ENCODE data around the gene MMP21.
A peak's percentile ranks its signal among the peaks of the same experiment; 100 is the strongest.

The MMP21 gene

GRCh38 chr10:125762692-125763648 lies 12.7 kb downstream of the MMP21 start:
- DNase-seq: no peak

GRCh38 chr10:125761961-125762360 lies 13.7 kb downstream of the MMP21 start:
- no peak for DNase-seq

GRCh38 chr10:125757742-125758141 lies 17.9 kb downstream of the MMP21 start:
- no peak for DNase-seq

GRCh38 chr10:125756853-125757487 lies 18.7 kb downstream of the MMP21 start:
- DNase-seq: no peak

GRCh38 chr10:125756196-125756595 lies 19.4 kb downstream of the MMP21 start:
- DNase-seq: no peak

- DNase-seq: no peak
Measured at GRCh38 chr10:125747417-125747816, 28.2 kb downstream of the MMP21 start.

GRCh38 chr10:125744909-125745308 lies 30.7 kb downstream of the MMP21 start:
- no peak for DNase-seq

GRCh38 chr10:125742465-125742864 lies 33.2 kb downstream of the MMP21 start:
- peak in 1 of 2 experiments; percentile 3 for DNase-seq

- DNase-seq: no peak
Measured at GRCh38 chr10:125739994-125740679, 35.5 kb downstream of the MMP21 start.

- no peak for DNase-seq
Measured at GRCh38 chr10:125738206-125738605, 37.4 kb downstream of the MMP21 start.

GRCh38 chr10:125734823-125735222 lies 40.8 kb downstream of the MMP21 start:
- no peak for DNase-seq

GRCh38 chr10:125734148-125734547 lies 41.5 kb downstream of the MMP21 start:
- no peak for DNase-seq

- no peak for DNase-seq
Measured at GRCh38 chr10:125727436-125727835, 48.2 kb downstream of the MMP21 start.

GRCh38 chr10:125726914-125727313 lies 48.7 kb downstream of the MMP21 start:
- no peak for DNase-seq

- no peak for DNase-seq
Measured at GRCh38 chr10:125722811-125723210, 52.8 kb downstream of the MMP21 start.

GRCh38 chr10:125721035-125721434 lies 54.6 kb downstream of the MMP21 start:
- no peak for DNase-seq

- DNase-seq: peak in 1 of 2 experiments; percentile 5
Measured at GRCh38 chr10:125720002-125720382, 55.6 kb downstream of the MMP21 start.

- DNase-seq: peak; percentile 96 to 97
Measured at GRCh38 chr10:125719173-125720001, 56.2 kb downstream of the MMP21 start, which contains the start of gene EDRF1. TSS of gene EDRF1 (plus strand) at chr10:125719709. CDS start at chr10:125719808, 99 bp downstream.
